Measurements from ENCODE around the gene SLC6A11. TPM values are rescaled to one million over a fixed set of nuclear protein-coding genes. Genes with fewer than 3 reads are reported as not detected.

The SLC6A11 gene
- total RNA-seq, 2 experiments from 2014 or later: not detected

GRCh38 chr3:10945683-10946287 lies 129.8 kb downstream of the SLC6A11 start:
- TF ChIP-seq CTCF (IDR thresholded peaks at IDR 0.05): peak; percentile 66

GRCh38 chr3:10946526-10946925 lies 130.5 kb downstream of the SLC6A11 start:
- Mint-ChIP-seq H3K4me1 (ENCODE audit: low read depth) (no peaks in the 10 kb centered on the region), H3K4me3 (no peak overlapping the region), H3K27ac (no peak overlapping the region), H3K9me3 (peaks cover 2% of the 10 kb centered on the region), H3K27me3 (peaks cover 29% of the 10 kb centered on the region), H3K36me3 (ENCODE audit: low read depth) (no peaks in the 10 kb centered on the region)
- H3K4me3 ChIP-seq (ENCODE audit: low read length): no peak overlapping the region
- peaks cover 0 to 4% of the 10 kb centered on the region in 2 experiments for H3K9me3 ChIP-seq (ENCODE audit: control insufficient read depth in 1 of 2, insufficient read depth in 1 of 2, low read length in 2 of 2)
- no peaks in the 10 kb centered on the region for H3K36me3 ChIP-seq (ENCODE audit: insufficient read depth, low read length)
- H3K4me1 ChIP-seq (ENCODE audit: insufficient read depth, low read length): no peaks in the 10 kb centered on the region
- DNase-seq: no peak
- ChIA-PET POLR2A (no interaction called here), CTCF (no interaction called here)
- no peak overlapping the region for H3K27ac ChIP-seq (ENCODE audit: low read depth in 1 of 2, low read length in 2 of 2)
- intact Hi-C loops (cut with DNase I, micrococcal nuclease): loop anchor here (5.0 kb wide), 2 partner anchors 396 to 706 kb away; no protein-coding TSS in a partner anchor
- H3K27me3 ChIP-seq (ENCODE audit: control insufficient read depth in 1 of 2, insufficient read depth in 2 of 2, low read length in 2 of 2): peaks cover 2 to 4% of the 10 kb centered on the region in 2 experiments
- TF ChIP-seq CTCF (IDR thresholded peaks at IDR 0.05): no peak
- no peak for ATAC-seq (ENCODE audit: poor library complexity)

More at GRCh38 chr3:10945683-10946287, 129.8 kb downstream of the SLC6A11 start:
- CTCF ChIA-PET: no interaction called here
- POLR2A ChIA-PET: no interaction called here
- DNase-seq (peak in 13 of 14 experiments; percentile 7 to 62 (median 25)), ATAC-seq (ENCODE audit: poor library complexity) (no peak)
- Histone ChIP-seq H3K4me1 (ENCODE audit: insufficient read depth, low read length) (no peaks in the 10 kb centered on the region), H3K27me3 (ENCODE audit: control insufficient read depth in 1 of 2, insufficient read depth in 2 of 2, low read length in 2 of 2) (peaks cover under 1 to 2% of the 10 kb centered on the region in 2 experiments), H3K36me3 (ENCODE audit: insufficient read depth, low read length) (no peaks in the 10 kb centered on the region), H3K4me3 (ENCODE audit: low read length) (no peak overlapping the region), H3K9me3 (ENCODE audit: control insufficient read depth in 1 of 2, insufficient read depth in 1 of 2, low read length in 2 of 2) (peaks cover 0 to 4% of the 10 kb centered on the region in 2 experiments), H3K27ac (ENCODE audit: low read depth in 1 of 2, low read length in 2 of 2) (no peak overlapping the region)
- H3K4me3 Mint-ChIP-seq: no peak overlapping the region
- no peak overlapping the region for H3K27ac Mint-ChIP-seq
- peaks cover 33% of the 10 kb centered on the region for H3K27me3 Mint-ChIP-seq
- no peaks in the 10 kb centered on the region for H3K36me3 Mint-ChIP-seq (ENCODE audit: low read depth)
- intact Hi-C loops (cut with DNase I, micrococcal nuclease): loop anchor here (5.0 kb wide), 2 partner anchors 397 to 707 kb away; no protein-coding TSS in a partner anchor
- H3K9me3 Mint-ChIP-seq: peaks cover 2% of the 10 kb centered on the region
- no peaks in the 10 kb centered on the region for H3K4me1 Mint-ChIP-seq (ENCODE audit: low read depth)

GRCh38 chr3:10948326-10948725 lies 132.3 kb downstream of the SLC6A11 start:
- no peak overlapping the region for H3K27ac Mint-ChIP-seq
- intact Hi-C loops (cut with DNase I, micrococcal nuclease): loop anchor here (5.0 kb wide), 2 partner anchors 394 to 704 kb away; no protein-coding TSS in a partner anchor
- H3K4me1 ChIP-seq (ENCODE audit: insufficient read depth, low read length): no peaks in the 10 kb centered on the region
- H3K9me3 Mint-ChIP-seq: no peaks in the 10 kb centered on the region
- CTCF ChIA-PET: no interaction called here
- H3K27ac ChIP-seq (ENCODE audit: low read depth in 1 of 2, low read length in 2 of 2): no peak overlapping the region
- H3K36me3 Mint-ChIP-seq (ENCODE audit: low read depth): no peaks in the 10 kb centered on the region
- H3K4me3 Mint-ChIP-seq: no peak overlapping the region
- H3K36me3 ChIP-seq (ENCODE audit: insufficient read depth, low read length): no peaks in the 10 kb centered on the region
- no peaks in the 10 kb centered on the region for H3K4me1 Mint-ChIP-seq (ENCODE audit: low read depth)
- H3K27me3 Mint-ChIP-seq: peaks cover 25% of the 10 kb centered on the region
- no peak for ATAC-seq (ENCODE audit: poor library complexity)
- no peaks in the 10 kb centered on the region for H3K9me3 ChIP-seq (ENCODE audit: control insufficient read depth in 1 of 2, insufficient read depth in 1 of 2, low read length in 2 of 2)
- no peak for DNase-seq
- H3K4me3 ChIP-seq (ENCODE audit: low read length): no peak overlapping the region
- TF ChIP-seq CTCF (IDR thresholded peaks at IDR 0.05): no peak
- POLR2A ChIA-PET: no interaction called here
- peaks cover 0 to 4% of the 10 kb centered on the region in 2 experiments for H3K27me3 ChIP-seq (ENCODE audit: control insufficient read depth in 1 of 2, insufficient read depth in 2 of 2, low read length in 2 of 2)

Data from CD4-positive, alpha-beta T cell (primary cell).